NCI-H1694 (cell line): ENCODE data around the gene SLC30A9.

Experiments used
- DNase-seq: peaks from one replicate; lab custom pipeline; 2025; lab: John Stamatoyannopoulos, UW

SLC30A9 gene

DNA sequence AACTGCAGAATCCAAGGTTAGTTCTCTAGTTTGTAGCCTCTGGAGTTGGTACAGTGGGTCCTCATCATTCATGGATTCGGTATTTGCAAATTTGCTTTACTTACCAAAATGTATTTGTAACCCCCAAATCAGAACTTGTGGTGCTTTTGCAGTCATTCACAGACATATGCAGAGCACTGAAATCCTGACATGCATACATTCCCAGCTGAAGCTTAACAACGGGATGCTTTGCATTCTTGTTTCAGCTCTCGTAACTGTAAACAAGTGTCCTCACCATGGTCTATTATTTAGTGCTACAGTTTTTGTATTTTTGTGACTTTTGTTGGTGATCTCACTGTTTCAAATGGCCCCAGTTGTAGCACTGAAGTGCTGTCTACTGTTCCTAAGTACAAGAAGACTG lies 146.0 kb downstream of the SLC30A9 start:
- no peak for DNase-seq
